ENCODE measurements around the gene SYTL4. TPM values are rescaled to one million over a fixed set of nuclear protein-coding genes. Genes with fewer than 3 reads are reported as not detected.
"Not testable (repeated sequence)": the region's sequence is repeated elsewhere in the genome, so short reads cannot be mapped to it uniquely, and the experiment has no call there.

The SYTL4 gene
- 18.0 TPM for total RNA-seq

DNA sequence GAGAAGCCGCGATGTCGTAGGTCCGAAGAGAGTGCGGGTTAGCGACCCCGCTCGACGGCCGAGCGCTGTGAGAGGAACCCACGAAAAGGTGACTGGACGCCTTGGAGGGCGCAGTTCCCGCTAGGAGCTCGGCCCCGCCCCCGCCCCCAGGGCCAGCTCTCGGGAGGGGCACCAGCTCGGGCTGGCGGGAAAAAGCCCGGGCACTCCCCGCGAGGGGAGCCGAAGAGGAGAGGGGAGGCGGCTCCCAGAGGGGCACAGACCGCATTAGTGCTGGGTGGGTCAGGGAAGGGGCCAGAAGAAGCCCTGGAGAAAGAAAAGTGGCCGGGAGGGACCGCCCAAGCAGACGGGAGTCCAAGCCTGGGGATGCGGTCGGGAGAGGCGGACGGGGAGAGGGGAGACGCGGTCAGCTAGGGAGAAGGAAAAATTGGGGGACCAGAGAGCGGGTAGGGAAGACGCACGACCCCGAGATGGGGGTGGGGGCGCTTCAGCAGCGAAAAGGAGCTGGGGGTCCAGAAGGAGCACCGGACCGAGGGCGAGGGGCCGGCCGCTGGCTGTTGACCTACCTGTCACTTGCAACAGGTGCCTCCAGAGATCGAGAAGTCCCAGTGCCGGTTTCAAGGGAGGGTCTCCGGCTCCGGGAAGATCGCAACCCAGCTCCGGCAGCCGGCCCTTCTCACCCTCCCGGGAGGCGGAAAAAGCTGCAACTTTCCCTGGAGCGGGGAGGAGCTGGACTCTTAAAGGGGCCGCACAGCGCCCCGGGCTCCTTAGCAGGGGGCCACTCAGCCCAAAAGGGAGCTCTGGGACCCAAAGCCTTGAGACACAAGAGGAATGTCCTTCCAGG lies at the start of gene SYTL4:
TSS of gene SYTL4 (minus strand) at position 681 of the 841 bp plus-strand sequence. CDS start 30,084 bp downstream, outside the sequence.
- intact Hi-C loops (cut with DNase I): no loop called here
- ATAC-seq (peak; percentile 92), DNase-seq (ENCODE audit: low spot score) (peak; percentile 66)

GRCh38 chrX:100769439-100769838 lies 37.5 kb upstream of the SYTL4 start:
- not testable (repeated sequence) for DNase-seq (ENCODE audit: low spot score); ATAC-seq
- intact Hi-C loops (cut with DNase I): loop anchor here (5.0 kb wide), 1 partner anchor 82 kb away; no protein-coding TSS in a partner anchor

DNA sequence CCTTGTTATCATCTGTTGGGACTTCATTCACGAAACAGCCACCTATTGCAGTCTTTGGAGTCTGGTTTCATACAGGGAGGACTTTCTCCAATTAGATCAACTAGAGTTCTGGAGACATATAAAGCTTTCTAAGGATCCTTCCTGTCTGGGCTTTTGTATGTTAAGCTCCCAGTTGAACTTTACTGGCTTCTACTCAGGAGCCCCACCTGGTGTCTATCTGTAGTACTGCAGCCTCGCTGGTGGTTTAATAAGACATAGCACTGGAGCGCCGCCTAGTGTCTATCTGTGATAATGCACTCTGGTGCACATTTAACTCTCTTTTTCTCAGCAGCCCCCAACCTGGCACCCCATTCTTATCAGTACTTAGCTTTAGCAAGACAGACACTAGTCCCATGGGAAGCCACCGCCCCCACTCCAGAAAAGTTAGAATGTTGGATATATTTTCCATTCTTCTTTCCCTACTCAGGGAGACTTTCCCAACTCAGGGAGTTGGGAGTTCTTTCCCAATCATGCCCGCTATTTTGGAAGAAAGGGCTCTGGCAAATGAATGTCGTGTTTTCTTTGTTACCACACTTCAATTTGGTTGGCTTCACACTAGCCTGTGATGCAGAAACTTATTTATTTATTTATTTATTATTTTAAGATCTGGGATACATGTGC lies 36.9 kb upstream of the SYTL4 start:
- intact Hi-C loops (cut with DNase I): loop anchor here (5.0 kb wide), 1 partner anchor 82 kb away; no protein-coding TSS in a partner anchor
- peak; percentile 61 for ATAC-seq

DNA sequence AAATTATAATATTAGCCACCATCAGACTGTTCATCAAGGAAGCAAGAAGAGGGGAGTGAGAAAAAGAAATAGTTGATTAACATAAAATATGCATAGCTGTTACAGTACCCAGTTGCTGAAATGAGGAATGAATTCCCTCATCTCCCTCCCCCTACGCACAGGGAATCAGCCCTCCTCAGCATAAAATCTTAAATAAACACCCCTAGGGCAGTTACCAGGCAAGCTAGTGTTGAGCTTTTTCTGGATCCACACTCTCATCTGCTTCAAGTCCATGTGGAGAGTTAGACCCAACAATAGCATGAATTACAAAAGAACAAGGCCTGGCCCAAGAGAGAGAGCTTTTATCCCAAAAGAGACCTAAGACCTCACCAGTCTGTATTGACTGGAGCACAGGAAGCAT lies 19.0 kb upstream of the SYTL4 start:
- DNase-seq (ENCODE audit: low spot score) (no peak), ATAC-seq (no peak)
- intact Hi-C loops (cut with DNase I): no loop called here

More for the DNA sequence above, 36.9 kb upstream of the SYTL4 start:
- DNase-seq (ENCODE audit: low spot score): peak; percentile 92

DNA sequence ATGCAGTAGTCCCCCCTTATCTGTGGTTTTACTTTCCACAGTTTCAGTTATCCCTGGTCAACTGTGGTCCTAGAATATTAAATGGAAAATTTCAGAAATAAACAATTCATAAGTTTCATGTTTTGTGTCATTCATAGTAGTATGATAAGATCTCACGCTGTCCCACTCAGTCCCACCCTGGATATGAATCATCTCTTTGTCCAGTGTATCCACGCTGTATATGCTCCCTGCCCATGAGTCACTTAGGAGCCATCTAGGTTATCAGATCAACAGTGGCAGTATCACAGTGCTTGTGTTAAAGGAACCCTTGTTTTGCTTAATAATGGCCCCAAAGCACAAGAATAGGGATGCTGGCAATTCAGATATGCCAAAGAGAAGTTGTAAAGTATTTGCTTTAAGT lies 16.2 kb upstream of the SYTL4 start:
- ATAC-seq (no peak), DNase-seq (ENCODE audit: low spot score) (no peak)
- intact Hi-C loops (cut with DNase I): no loop called here

DNA sequence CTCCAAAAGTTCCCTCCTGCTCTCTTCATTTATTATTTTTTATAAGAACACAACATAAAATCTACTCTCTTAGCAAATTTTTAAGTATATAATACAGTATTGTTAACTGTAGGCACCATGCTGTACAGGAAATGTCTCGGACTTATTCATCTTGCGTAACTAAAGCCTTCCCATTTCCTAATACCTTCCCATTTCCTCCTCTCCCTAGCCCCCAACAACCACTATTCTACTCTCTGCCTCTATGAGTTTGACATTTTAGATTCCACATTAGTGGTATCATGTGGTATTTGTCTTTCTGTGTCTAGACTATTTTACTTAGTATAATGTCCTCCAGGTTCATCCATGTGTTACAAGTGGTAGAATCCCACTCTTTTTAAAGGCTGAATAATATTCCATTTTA lies 15.8 kb upstream of the SYTL4 start:
- DNase-seq (ENCODE audit: low spot score): no peak
- intact Hi-C loops (cut with DNase I): no loop called here
- no peak for ATAC-seq

GRCh38 chrX:100747090-100747489 lies 15.2 kb upstream of the SYTL4 start:
- ATAC-seq (peak; percentile 54), DNase-seq (ENCODE audit: low spot score) (no peak)
- intact Hi-C loops (cut with DNase I): no loop called here

DNA sequence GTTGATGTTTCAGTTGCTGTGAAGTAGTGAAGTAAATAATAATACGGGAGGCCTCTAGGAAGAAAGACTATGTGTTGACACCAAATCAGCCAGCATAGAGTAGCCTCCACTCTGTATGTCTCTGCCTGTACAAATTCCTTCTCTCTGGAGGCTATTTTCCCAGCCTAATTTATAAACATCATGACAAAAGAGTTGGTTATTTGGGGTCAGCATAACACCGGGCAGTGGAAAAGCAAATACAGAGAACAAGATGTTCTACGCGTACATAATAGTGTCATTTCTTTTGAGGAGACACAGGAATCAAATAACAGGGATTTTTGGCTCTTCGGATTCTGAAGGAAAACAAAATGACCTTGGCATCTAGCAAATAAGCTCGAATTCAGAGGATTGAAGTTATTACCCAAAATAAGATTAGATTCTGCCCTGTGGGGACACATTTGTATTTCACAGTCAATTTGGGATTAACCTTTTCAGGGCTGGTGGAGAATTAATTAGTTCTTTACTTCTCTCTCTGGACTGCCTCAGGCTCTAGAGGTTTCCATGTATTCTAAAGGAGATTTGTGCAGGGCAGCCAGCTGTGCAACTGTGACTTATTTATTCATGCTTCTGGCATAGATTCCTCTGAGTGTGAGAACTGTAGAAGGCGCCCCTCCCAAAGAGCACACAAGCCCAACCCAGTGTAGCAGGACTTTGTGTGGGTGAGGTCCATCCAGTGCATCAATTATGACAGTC lies 14.1 kb upstream of the SYTL4 start:
- ATAC-seq (peak; percentile 89), DNase-seq (ENCODE audit: low spot score) (no peak)
- intact Hi-C loops (cut with DNase I): no loop called here

DNA sequence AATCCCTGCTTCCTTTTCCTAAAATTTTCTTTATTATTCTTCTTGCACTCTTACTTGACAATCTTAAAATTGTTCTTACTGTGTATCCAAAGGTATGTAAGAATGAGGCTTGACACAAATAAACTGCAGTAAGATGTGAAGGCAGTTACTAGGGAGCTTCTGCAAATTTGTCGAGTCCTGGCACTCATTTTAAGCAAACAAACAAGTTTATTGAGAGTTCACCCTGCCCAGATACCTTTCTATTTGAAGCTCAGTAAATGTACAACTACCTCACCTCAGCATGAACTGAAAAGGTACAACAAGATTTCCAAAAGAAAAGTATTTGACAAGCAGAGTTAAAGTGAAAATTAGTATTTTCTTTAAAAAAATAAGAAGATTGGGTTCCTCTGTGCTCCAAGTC lies 13.3 kb upstream of the SYTL4 start:
- ATAC-seq: no peak
- intact Hi-C loops (cut with DNase I): no loop called here
- DNase-seq (ENCODE audit: low spot score): no peak

- DNase-seq (ENCODE audit: low spot score): no peak
- intact Hi-C loops (cut with DNase I): no loop called here
- ATAC-seq: no peak
Observed at GRCh38 chrX:100743009-100743607, 11.2 kb upstream of the SYTL4 start.

DNA sequence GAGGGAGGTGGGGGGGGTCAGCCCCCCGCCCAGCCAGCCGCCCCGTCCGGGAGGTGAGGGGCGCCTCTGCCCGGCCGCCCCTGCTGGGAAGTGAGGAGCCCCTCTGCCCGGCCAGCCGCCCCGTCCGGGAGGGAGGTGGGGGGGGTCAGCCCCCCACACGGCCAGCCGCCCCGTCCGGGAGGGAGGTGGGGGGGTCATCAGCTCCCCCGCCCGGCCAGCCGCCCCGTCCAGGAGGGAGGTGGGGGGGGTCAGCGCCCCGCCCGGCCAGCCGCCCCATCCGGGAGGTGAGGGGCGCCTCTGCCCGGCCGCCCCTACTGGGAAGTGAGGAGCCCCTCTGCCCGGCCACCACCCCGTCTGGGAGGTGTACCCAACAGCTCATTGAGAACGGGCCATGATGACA lies 7.9 kb downstream of the SYTL4 start:
- ATAC-seq; intact Hi-C loops (cut with DNase I); DNase-seq (ENCODE audit: low spot score): not testable (repeated sequence)

- ATAC-seq (no peak), DNase-seq (ENCODE audit: low spot score) (no peak)
- intact Hi-C loops (cut with DNase I): no loop called here
Observed at GRCh38 chrX:100721328-100721727, 10.6 kb downstream of the SYTL4 start.

DNA sequence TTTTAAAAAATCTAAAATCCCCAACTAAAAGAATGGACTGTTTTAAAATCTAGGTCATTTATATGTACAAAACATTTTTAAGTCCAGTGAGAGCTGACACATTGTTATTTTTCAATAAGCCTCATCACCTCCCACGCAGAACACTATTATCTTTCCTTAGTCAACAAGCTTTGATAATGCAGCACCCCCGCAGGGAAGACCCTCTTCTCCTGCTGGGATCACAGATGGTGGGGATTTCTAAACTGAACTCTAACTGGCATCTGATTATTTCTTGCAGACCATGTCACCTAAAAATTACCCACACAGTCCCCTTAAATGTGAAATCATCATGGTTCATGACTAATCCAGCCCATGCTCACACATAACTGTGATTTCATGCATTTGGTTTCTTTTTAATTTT lies 11.6 kb downstream of the SYTL4 start:
- intact Hi-C loops (cut with DNase I): no loop called here
- no peak for DNase-seq (ENCODE audit: low spot score)
- ATAC-seq: no peak

GRCh38 chrX:100719139-100719538 lies 12.8 kb downstream of the SYTL4 start:
- ATAC-seq: no peak
- intact Hi-C loops (cut with DNase I): no loop called here
- DNase-seq (ENCODE audit: low spot score): no peak

- intact Hi-C loops (cut with DNase I): no loop called here
- DNase-seq (ENCODE audit: low spot score): no peak
- ATAC-seq: peak; percentile 20
Observed at GRCh38 chrX:100717363-100717762, 14.6 kb downstream of the SYTL4 start.

DNA sequence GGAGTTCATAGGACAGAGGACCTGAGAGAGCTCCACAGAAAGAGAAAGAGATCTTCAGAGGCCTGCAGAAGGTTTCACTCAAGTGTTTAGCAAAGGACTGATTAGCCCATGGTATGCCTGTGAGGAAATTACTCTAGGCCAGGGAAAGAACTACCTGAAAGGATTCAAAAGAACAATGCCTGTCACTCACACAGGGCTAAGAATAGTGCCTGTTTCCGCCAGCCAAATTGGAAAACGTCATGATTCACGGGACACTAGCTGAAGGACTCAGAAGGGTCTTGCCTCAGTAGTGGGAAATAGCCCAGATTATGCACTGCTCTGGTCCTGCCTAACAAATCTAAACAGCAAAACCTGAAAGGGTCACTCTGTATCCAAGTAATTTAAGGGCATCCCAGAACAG lies 21.1 kb downstream of the SYTL4 start:
- intact Hi-C loops (cut with DNase I): no loop called here
- ATAC-seq: no peak
- DNase-seq (ENCODE audit: low spot score): no peak

GRCh38 chrX:100704581-100705203 lies 27.2 kb downstream of the SYTL4 start:
- intact Hi-C loops (cut with DNase I): no loop called here
- DNase-seq (ENCODE audit: low spot score): no peak
- ATAC-seq: no peak

DNA sequence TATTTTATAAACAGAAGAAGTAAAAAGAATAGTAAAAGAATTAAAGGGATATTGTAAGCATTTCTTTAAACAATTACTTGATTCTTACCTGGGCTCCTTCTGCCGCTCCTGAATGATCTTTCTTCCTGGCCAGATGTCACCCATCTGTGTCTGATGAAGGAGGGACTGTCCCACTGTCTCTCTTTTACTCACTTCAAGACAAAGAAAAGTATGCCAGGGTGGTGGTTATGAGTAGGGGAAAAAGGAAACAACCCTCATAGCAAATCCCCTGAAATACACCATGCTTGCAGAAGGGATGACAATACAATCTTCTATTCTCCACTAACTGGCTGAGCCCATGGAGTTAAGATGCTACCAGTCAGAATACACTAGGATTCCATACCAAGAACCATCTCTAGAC lies 31.1 kb downstream of the SYTL4 start:
- intact Hi-C loops (cut with DNase I): no loop called here
- DNase-seq (ENCODE audit: low spot score): no peak

DNA sequence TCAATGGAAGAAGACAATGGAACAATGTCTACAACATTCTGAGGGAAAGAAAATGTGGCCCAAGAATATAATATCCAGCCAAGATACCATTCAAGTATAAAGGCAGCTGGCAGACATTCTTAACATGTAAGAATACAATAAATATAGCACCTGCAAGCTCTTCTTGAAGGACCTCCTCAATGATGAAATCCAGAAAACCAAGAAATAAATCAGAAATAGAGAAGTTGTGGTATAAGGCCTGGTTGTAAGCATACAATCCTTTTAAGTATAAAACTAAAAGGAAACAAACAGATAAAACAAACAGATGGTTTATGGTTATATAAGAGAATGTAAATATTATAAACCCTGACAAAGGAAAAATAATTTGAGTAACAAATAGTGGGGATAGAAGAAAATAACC lies 33.4 kb downstream of the SYTL4 start:
- no peak for DNase-seq (ENCODE audit: low spot score)
- no peak for ATAC-seq
- intact Hi-C loops (cut with DNase I): no loop called here

More for the DNA sequence above, 31.1 kb downstream of the SYTL4 start:
- no peak for ATAC-seq

Data from sciatic nerve (tissue), 2 donors.